ENCODE data around the gene FAM168B.

- TF ChIP-seq CTCF (IDR thresholded peaks at IDR 0.05): no peak
- TF ChIP-seq CBX2 (IDR thresholded peaks at IDR 0.05; ENCODE audit: borderline replicate concordance, low read depth): no peak
- no peak for TF ChIP-seq BHLHE40 (IDR thresholded peaks at IDR 0.05; ENCODE audit: low read depth, low read length)
- no peak for TF ChIP-seq KDM1A (IDR thresholded peaks at IDR 0.05; ENCODE audit: low read depth)
- no peak for TF ChIP-seq ZFP36 (IDR thresholded peaks at IDR 0.05; ENCODE audit: borderline replicate concordance, partially characterized antibody)
- TF ChIP-seq REST (IDR thresholded peaks at IDR 0.05): no peak
- no peak for TF ChIP-seq MAX (IDR thresholded peaks at IDR 0.05)
- no peak for TF ChIP-seq RFX5 (IDR thresholded peaks at IDR 0.05)
- TF ChIP-seq MAZ (IDR thresholded peaks at IDR 0.05; ENCODE audit: borderline replicate concordance, low read depth, low read length): no peak
- TF ChIP-seq ESRRA (IDR thresholded peaks at IDR 0.05; ENCODE audit: borderline replicate concordance, low read length): no peak
- no peak for TF ChIP-seq CHD2 (IDR thresholded peaks at IDR 0.05; ENCODE audit: low read length, partially characterized antibody)
- TF ChIP-seq JUN (IDR thresholded peaks at IDR 0.05): no peak
- TF ChIP-seq RAD21 (conservative IDR thresholded peaks at IDR 0.05 in 1 of 2, IDR thresholded peaks at IDR 0.05 in 1 of 2): no peak
- TF ChIP-seq SREBF2 (IDR thresholded peaks at IDR 0.05): no peak
These were observed 81.8 kb downstream of the FAM168B start for GRCh38 chr2:131011486-131011885.

Measured in A549 (cell line).